GM18519 (cell line): ENCODE results near the gene ENKUR.
"Not testable (repeated sequence)": the region's sequence is repeated elsewhere in the genome, so short reads cannot be mapped to it uniquely, and the experiment has no call there.

Experiments
- ATAC-seq: cut with Tn5 transposase; IDR thresholded peaks from one replicate; pipeline ENCODE4 v1.9.1; 2021; ENCODE audit warnings: mild to moderate bottlenecking, moderate library complexity; ENCODE audit not compliant: unreplicated experiment, low FRiP score

The ENKUR gene

GRCh38 chr10:25024528-25024927, 8.6 kb upstream of the ENKUR start:
- no peak for ATAC-seq

DNA sequence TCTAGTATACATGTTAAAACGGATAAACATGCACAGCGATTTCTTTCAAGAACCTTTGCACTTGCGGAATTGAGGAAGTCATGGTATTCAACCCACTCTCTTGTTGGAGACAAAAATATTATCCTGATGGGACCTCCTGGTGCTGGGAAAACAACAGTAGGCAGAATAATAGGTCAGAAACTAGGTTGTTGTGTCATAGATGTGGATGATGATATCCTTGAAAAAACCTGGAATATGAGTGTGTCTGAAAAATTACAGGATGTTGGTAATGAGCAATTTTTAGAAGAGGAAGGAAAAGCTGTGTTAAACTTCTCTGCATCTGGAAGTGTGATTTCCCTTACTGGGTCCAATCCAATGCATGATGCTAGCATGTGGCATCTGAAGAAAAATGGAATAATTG, 7.3 kb upstream of the ENKUR start:
- no peak for ATAC-seq

GRCh38 chr10:25018703-25019102, 2.7 kb upstream of the ENKUR start:
- no peak for ATAC-seq

DNA sequence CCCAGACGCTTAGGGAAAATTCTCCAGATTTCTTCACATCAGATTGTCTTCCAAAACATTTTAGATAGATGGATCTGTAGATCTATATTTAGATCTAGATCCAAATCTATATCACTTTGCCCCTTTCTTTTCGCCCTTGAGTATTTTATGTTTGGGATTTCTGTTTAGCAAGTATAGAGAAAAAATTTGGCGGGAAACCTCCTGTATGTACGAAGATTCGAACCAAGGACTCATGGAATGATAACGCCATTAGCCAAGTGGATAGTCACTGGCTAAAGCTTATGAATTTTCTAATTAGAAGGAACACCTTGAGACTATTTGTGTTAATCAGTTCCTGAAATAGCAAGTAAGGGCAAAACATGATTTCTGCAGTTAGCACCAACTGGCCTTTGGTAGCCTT, 1.7 kb upstream of the ENKUR start:
- no peak for ATAC-seq

GRCh38 chr10:25017154-25017590, 1.2 kb upstream of the ENKUR start:
- ATAC-seq = peak; percentile 3

- ATAC-seq = peak; percentile 99
Observed at GRCh38 chr10:25016376-25017153, 607 bp upstream of the ENKUR start, which contains the start of gene THNSL1. Gene THNSL1, plus strand, starts transcription at chr10:25016612. Its CDS starts 6,612 bp downstream, at chr10:25023224.

- ATAC-seq = no peak
Observed at GRCh38 chr10:25014579-25014978, 1.4 kb downstream of the ENKUR start.

DNA sequence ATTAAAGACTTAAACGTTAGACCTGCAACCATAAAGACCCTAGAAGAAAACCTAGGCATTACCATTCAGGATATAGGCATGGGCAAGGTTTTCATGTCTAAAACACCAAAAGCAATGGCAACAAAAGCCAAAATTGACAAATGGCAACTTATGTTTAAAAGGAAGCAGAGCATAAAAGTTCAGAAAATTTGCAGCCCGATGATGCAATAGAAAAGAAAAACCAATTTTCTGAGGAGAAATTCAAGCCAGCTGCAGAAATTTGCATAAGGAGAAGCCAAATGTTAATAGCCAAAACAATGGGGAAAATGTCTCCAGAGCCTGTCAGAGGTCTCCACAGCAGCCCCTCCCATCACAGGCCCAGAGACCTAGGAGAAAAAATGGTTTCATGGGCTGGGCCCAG, 4.4 kb downstream of the ENKUR start:
- not testable (repeated sequence) for ATAC-seq

DNA sequence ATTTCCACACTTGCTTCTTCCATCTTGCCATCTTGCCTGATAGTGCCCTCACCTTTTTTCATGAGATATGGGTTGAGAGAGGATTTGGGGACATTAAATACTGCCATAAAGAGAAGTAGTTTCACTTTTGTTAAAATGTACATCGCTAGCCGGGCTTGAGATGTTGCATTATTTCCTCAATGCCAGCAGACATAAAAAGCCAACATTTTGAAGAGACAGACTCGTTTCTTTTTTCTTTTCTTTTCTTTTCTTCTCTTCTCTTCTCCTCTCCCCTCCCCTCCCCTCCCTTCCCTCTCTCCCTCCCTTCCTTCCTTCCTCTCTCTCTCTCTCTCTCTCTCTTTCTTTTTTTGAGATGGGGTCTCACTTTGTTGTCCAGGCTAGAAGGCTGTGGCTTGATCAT, 17.9 kb downstream of the ENKUR start:
- no peak for ATAC-seq

DNA sequence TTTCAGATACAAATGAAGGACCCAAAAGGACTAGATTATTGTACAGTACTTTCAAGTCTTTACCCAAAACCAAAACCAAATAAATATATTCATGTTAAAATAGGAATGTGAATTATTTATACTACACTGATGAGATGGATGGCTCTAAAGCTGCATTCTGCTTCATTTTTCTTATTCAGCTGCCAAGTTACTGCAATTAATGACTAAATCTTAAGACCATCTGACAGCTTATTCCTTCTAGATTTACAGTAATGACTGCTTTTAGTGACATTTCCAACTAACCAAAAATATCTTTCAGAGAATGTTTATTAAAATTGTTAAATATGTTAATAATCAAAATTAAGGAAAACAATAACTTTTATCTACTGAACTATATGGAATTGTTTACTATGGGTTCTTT, 20.9 kb downstream of the ENKUR start:
- ATAC-seq = no peak

DNA sequence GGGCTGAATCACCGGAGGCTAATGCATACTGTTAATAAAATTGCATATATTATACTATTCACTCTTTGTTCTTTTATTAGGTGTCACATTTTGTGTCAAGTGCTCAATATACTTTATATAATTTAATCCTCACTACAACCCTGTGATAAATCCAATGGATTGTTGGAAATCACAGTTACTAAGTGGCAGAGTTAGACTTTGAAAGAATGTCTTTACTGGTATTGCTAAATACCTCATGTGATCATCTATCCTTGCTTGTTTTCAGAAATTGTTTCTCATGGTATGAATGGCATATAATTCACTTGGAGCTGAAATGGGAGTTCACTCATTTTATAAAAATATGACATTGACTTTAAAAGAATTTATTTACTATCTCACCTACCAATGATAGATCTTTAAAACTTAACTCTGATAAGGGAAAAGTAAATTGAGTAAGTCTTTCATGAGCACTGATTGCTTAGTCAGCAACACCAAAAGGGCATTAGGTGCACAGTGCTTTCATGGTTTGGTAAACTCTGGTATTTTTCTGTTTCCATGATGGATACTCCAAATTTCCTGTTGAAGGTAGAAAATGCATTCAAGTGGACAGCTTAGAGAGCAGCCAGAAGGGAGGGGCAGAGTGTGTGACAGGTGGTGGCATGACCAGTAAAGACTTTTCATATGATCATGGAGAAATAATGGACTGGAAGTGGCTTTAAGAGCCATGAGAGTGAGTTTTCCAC, 22.6 kb downstream of the ENKUR start:
- no peak for ATAC-seq

GRCh38 chr10:24992512-24993133, 23.3 kb downstream of the ENKUR start:
- ATAC-seq = no peak

- no peak for ATAC-seq
Observed at GRCh38 chr10:24991298-24991697, 24.7 kb downstream of the ENKUR start.

DNA sequence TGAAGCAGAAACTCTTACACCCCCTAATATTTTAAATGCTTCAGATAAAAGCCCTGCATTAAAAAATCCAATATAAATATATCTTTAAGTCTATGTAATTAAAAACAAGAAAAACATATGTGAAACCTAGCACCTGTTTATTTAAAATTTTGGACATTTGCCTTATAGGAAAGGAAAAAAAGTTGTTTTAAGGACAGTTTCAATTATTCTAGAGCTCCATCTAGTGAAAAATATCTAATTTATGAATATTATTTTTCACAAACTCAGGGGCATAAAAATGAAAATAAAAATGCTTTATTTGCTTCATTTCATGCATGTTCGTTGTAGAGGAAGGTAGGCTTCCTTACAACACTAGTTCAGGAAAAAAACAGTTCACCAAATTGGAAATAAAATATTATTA, 26.1 kb downstream of the ENKUR start:
- no peak for ATAC-seq

DNA sequence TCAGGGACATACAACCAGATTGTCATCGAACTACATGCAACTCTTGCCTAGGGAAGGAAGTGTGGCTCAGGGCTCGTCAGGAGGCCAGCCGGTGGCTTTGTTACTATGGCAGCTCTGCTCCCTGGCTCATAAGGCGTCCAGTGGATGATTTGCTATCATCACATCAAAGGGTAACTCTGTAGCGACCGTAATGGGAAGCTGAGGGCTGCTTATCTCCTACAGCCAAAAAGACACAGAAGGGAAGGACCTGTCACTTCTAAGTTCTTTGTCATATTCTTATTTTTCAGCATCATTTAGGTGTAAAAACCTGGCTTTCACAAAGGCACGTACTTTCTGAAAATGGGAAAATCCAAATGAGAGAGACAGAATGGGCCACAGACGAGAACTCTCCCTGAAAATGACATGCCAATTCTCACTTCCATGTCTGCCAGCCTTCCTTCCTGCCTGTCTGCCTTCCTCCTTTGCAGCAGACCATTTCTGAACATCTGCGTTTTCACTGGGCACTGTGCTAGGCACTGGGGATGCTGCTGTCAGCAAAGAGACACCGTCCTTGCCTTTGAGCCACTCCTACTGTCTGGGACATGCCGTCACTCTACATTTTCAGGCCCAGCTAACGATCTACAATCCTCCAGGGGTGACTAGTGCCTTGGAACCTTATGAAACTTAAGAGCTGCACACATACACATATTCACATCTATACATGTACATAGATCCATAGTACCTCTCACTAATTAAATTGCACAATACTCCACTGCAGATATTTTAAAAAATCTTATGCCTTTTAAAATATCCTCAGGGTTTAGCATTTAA, 26.9 kb downstream of the ENKUR start:
- no peak for ATAC-seq

GRCh38 chr10:24984906-24985305, 31.1 kb downstream of the ENKUR start:
- ATAC-seq = no peak

DNA sequence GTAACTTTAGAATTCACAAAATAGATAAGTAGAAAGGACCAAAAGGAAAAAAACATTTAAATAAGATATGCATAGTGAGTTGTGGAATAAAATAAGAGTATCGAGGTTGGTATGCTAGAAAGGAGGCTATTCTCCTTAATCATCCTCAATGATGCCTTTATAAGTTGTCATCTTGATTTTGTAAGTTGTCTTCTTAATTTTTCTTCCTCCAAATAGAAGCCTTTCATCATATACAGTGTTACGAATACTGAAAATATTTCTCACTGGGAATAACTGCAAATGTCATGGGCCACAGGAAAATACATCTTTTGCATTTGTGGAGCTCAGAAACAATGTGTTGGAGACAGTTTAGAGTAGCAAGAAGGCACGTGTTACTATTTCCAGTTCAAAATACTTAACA, 32.0 kb downstream of the ENKUR start:
- ATAC-seq = no peak

DNA sequence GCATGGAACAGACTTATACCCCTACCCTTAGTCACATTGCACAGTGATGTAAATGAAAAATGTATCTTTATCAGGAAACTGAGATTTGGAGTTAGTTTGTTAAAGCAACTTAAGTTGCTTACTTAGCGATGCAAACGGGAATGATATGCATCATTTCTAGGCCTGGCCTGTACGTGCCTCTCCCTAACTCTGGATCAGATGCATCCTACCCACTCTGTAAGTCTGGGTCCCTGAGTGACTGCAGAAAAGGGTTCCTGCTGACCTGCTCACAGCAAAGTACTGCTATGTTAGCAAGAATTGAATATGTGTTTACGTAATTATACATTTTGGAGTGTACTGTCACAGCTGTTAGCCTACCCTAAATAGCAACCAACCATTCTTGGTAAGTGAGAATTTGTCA, 32.8 kb downstream of the ENKUR start:
- ATAC-seq = no peak

GRCh38 chr10:24982319-24983112, 33.4 kb downstream of the ENKUR start:
- ATAC-seq = no peak

- ATAC-seq = no peak
Observed at GRCh38 chr10:24981161-24981710, 34.7 kb downstream of the ENKUR start.
